Stimulated activated CD4-positive, alpha-beta T cell treated with anti-CD3 and anti-CD28 coated beads, Interleukin-12 subunit alpha, Interleukin-12 subunit beta, amount 100 ng/mL, for 24 hours (primary cell): ENCODE data around the gene YIF1A.

ENCODE experiments used
- DNase-seq, 2 experiments: peaks; one replicate each; pipeline ENCODE4 v3.0.0-alpha.2; 2020; ENCODE audit warnings: low read depth in 2 of 2

YIF1A gene, protein sequence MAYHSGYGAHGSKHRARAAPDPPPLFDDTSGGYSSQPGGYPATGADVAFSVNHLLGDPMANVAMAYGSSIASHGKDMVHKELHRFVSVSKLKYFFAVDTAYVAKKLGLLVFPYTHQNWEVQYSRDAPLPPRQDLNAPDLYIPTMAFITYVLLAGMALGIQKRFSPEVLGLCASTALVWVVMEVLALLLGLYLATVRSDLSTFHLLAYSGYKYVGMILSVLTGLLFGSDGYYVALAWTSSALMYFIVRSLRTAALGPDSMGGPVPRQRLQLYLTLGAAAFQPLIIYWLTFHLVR

DNA sequence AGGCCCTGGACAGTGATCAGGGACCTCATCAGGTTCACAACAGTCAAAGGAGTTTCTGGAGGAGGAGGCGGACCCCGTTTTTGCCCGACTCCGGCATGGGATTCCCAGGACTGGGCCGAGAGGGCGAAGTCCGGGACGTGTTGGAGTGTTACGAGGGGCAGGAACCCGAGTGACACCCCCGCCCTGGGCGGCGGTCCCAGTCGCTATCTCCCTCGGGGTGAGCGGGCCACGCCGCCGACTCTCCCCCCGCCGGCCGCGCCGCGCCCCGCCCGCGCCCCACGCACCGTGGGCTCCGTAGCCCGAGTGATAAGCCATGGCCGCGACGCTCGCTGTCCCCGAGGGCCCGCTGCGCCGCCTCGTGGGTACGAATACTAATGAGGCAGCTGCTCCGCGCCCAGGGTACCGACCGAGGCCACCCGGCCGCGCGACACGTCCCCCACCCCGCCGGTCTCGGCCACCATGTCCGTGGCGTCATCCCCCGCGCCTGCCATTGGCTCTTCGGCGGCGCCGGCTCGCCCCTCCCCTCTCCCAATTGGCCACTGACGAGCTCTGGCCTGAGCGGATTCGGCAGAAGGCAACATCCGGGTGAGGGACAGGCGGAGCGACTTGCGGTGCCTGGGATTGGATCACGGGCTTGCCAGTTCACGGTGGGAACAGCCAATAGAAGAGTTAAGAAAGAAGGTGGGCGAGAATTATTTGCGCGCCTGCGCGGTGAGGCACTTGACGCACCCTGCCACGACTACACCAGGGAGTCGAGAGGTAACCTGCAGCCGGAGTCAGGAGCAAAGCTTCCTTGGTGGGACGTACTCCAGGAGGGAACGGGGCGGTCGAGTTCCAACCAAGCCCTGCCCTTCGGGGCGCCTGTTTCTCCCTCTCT is at the start of gene YIF1A:
YIF1A (minus strand) TSS at position 473 of the 877 bp plus-strand sequence; CDS start at position 315, 158 bp downstream.
- peak; percentile 94 to 97 for DNase-seq

GRCh38 chr11:66337103-66337899 is 48.4 kb upstream of the YIF1A start:
- DNase-seq, result no peak

DNA sequence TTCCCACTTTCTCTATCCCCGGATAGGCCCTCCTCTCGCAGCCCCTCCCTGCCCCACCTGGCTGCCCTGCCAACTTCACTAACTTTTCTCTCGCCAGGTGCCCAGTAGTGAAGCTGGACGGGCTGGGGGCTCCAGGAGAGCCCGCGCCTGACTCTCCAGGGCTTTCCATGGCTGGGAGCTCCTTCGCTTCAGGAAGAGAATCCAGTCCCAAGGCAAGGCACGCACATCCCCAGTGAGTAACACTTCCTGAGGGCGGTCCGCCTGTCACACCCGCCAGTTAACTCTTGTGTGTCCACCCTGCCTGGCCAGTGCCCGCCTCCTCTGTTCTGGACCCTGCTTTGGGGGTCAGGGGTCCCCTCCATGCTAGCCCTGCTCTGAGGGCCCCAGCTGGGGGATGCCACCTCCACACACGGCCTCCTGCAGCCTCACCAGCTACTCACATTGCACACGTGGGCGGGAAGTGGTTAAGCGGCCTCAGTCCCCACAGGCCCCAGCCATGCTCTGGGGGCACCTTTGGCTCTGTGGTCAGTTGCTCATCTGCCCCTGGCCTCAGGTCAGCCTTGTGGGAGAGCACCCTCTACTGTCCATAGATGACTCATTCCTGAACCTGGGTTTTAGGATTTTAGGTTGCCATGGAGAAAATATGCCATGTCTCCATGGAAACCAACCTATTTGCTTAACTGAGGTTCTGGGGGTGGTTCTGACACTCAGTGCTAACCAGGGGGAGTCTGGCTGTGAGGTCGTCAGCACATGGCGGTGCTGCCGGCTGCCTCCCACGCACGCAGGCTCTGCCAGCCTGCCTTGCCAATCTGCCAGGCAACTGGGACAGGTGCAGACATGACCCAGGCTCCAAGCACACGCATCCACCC is 47.5 kb upstream of the YIF1A start, which contains the start of gene RIN1:
RIN1 (minus strand) TSS at position 201 of the 869 bp plus-strand sequence; CDS start at position 169, 32 bp downstream.
- DNase-seq, result peak in 1 of 2 experiments; percentile 54

DNA sequence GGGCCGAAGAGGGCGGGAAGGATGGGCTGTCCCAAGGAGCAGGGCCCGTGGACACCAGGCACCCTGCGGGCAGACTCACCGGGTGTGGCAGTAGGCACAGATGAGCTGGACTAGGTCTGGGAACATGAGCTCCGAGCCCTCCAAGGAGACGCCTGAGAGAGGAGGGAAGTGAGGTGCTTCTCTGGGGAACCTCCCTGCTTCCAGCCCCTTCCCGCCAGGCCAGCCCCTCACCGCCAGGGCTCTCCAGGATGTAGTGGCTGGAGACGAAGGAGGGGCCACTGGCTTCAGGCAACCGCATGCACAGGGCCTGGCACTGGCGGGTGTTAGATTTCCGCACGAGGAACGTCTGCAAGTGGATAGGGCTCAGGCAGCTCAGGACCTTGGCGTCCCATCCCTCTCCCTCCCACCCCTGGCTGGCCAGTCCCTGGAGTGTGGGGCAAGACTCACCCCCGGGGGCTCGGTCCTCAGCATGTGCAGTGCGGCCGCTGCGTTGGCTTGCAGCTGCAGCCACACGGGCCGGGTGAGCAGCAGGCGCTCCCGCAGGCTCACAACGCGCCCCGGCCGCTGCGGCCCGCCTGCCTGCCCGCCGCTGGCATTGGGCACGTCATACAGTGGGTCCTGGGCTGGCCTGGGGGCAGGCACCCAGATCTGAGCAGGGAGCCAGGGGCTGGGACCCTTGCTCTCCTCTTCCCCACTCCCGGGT is 46.7 kb upstream of the YIF1A start:
- no peak for DNase-seq

GRCh38 chr11:66334605-66335442 is 45.9 kb upstream of the YIF1A start:
- no peak for DNase-seq

GRCh38 chr11:66333896-66334604 is 45.1 kb upstream of the YIF1A start:
- no peak for DNase-seq

DNA sequence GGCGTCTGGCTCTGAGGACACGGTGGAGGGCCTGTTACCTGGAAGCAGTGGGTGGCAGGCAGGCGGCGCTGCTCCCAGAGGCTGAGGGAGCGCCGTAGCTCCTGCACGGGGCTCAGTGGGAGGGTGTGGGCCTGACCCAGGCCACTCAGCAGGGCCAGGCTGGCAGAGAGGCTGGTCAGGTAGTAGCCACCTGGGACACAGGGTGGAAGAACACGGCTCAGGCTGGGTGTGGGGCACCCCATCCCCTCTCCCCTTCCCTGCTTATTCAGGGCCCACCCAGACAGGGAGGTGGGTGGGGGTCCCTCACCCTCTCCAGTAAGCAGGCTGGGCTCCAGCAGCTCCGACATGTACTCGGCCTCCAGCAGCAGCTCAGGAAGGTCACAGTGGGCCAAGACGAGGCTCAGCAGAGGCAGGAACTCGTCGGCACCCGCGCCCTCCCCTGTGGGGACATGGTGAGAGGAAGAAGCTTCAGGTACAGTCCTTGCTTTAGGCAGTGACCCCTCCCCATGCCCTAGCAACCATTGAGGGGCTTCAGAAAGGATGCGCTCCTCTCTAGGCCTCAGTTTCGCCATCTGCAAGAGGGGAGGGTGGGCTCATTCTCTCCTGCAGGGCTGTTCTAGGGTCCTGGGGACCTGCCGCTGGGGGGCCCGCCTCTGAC is 44.4 kb upstream of the YIF1A start:
- DNase-seq, result no peak

- DNase-seq, result no peak
Measured at GRCh38 chr11:66332371-66333219, 43.7 kb upstream of the YIF1A start.

DNA sequence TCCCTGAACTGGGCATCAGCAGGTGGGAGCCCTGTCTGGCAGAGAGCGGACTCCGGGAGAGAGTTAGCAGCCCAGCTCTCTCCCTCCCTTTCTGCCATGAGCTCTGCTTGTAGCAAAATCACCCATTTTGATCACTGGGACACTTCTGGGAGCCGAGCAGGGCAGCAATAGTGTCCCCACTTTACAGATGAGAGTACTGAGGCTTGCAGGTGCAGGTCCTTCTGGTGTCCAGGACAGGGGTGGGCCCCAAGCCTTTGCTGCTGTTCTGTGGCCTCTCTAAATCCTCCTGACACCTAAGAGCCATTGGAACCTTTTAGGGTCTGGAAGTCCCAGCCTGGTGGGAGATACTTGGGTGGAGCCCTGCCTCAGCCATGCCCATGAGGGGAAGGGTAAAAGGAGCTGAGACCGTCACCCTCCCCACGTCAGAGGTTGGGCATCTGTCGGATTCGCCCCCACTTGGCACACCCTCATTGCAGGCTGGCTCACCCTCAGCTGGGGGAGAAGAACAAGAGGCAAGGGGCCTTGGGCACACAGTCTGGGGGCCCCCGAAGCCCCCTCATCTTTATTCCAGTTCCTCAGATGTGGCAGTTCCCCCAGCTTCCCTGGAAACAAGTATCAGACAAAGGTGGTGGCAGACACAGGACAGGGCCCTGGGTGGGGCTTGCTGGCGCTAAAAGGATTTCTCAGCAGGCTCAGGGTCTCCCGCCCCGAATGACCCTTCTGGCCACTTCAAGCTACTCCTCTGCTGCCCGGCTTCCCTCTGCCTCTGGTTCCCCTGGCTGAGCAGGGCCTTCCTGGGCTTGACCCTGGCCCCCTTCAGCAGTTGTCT is 42.8 kb upstream of the YIF1A start:
- DNase-seq, result no peak

DNA sequence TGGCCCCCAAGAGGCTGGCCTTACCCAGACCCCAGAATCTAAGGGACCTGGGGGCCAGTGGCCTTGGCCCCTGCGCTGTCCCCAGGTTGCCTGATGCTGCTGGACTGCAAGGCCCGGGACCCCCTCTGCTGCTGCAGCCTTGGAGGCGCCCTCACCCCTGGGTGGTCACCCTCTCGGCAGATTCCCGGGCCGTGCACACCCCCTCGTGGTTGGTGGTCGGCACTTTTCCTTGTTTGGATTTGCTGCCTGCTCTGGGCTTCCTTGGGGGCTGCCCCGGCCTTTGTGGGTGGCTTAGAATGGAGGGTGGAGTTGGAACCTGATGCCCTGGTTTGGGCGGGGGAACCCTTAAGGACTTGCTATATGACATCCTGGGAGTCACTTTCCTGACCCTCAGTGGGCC is 42.0 kb upstream of the YIF1A start:
- no peak for DNase-seq

DNA sequence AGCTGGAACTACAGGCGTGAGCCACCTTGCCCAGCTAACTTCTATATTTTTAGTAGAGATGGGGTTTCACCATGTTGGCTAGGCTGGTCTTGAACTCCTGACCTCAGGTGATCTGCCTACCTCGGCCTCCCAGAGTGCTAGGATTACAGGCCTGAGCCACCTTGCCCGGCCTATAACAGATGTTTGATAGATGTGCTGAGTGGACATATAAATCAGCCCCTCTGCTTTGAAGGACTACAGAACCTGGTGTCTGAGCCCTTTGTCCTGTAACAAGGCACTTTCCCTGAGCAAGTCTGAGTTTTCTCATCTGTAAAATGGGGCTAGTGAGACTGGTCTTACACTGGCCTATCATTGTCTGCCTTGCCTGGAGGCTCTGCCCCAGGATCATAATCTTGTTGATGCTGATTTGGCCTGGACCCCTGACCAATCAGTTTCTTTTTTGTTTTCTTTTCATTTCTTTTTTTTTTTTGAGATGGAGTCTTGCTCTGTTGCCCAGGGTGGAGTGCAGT is 40.3 kb upstream of the YIF1A start:
- DNase-seq, result no peak

DNA sequence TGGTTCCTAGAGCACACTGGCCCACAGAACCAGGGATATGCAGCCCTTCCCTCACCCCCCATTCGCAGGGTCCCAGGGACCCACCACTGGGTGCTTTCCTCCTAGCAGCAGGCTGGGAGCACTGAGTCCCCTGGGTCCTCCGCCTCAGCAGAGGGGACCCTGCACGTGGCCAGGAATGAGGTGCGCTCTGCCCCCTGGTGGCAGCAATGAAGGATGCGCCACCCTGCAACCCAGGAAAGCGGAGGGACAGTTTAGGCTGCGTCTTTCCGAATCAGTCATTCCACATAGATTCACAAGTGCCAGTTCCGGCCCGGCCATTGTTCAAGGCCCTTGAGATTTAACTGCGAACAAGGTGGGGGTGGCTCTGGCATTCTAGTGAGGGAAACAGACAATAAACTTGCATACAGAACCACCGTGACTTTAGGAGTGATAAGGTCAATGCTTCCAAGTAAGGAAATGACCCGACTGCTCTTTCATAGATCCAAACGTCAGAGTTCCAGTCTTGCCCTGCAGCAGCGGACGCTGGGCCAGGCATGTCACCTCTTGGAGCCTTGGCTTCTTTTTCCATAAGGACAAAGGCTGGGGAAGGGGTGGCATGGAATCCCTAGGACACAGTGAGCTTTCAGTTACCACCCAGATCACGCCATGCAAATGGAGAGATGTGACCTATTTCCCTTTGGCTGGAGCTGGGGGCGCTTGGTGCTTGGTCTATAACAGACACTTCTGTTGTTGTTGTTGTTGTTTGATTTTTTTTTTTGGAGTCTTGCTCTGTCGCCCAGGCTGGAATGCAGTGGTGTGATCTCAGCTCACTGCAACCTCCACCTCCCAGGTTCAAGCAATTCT is 39.6 kb upstream of the YIF1A start:
- DNase-seq, result peak; percentile 66 to 78

DNA sequence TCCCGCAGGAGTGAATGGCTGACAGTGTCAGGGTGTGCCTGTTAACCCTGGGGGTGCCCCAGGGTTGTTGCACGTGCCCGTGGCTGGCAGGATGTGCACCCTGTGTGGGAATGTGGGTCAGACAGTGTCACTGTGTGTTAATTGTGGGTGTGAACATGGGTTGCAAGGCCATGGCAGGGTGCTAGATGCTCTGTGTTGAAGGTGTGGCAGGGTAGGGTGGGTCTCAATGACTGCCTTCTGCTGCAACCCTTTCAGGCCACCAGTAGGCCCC is 39.0 kb upstream of the YIF1A start:
- no peak for DNase-seq

GRCh38 chr11:66327171-66328030 is 38.5 kb upstream of the YIF1A start:
- DNase-seq, result no peak
